Liver (tissue), 9 donors: ENCODE results near the gene KIAA1217. TPM values are rescaled to one million over a fixed set of nuclear protein-coding genes. Genes with fewer than 3 reads are reported as not detected.
A peak's percentile ranks its signal among the peaks of the same experiment; 100 is the strongest.
"Not testable (repeated sequence)": the region's sequence is repeated elsewhere in the genome, so short reads cannot be mapped to it uniquely, and the experiment has no call there.

Experiments used
- DNase-seq: peaks from one replicate; pipeline ENCODE4 v3.0.0-alpha.2; 2017; ENCODE audit warnings: low spot score
- H3K27ac ChIP-seq, 2 donors: one replicate each; pipeline ENCODE4 v1.7.0; 2013; ENCODE audit warnings: inconsistent platforms in 2 of 2, low read length in 2 of 2, control low read depth in 1 of 2, low read depth in 1 of 2, mild to moderate bottlenecking in 1 of 2
- H3K27me3 ChIP-seq, 4 donors: one replicate each; pipeline versions ENCODE4 v1.6.1 to v1.7.0; 2013; ENCODE audit warnings: low read length in 3 of 4, inconsistent platforms in 1 of 4, mild to moderate bottlenecking in 1 of 4, moderate library complexity in 1 of 4; ENCODE audit not compliant: control insufficient read depth in 4 of 4, insufficient read depth in 4 of 4
- H3K36me3 ChIP-seq, 4 donors: one replicate each; pipeline versions ENCODE4 v1.6.1 to v1.7.0; 2013; ENCODE audit warnings: low read length in 3 of 4, mild to moderate bottlenecking in 3 of 4, low read depth in 1 of 4, moderate library complexity in 1 of 4; ENCODE audit not compliant: control insufficient read depth in 4 of 4, insufficient read depth in 3 of 4
- H3K4me1 ChIP-seq, 4 donors: one replicate each; pipeline versions ENCODE4 v1.6.1 to v1.7.0; 2013; ENCODE audit warnings: low read length in 3 of 4, mild to moderate bottlenecking in 3 of 4, moderate library complexity in 1 of 4; ENCODE audit not compliant: control insufficient read depth in 4 of 4, insufficient read depth in 4 of 4
- H3K4me3 ChIP-seq, 3 donors: one replicate each; pipeline versions ENCODE4 v1.6.1 to v1.7.0; 2013; ENCODE audit warnings: low read length in 3 of 3, control low read depth in 1 of 3, low read depth in 1 of 3, mild to moderate bottlenecking in 1 of 3
- H3K9ac ChIP-seq, 2 donors: one replicate each; pipeline ENCODE4 v1.7.0; 2013; ENCODE audit warnings: low read length in 2 of 2, mild to moderate bottlenecking in 2 of 2, moderate library complexity in 2 of 2, control low read depth in 1 of 2, low read depth in 1 of 2
- H3K9me3 ChIP-seq, 4 donors: one replicate each; pipeline versions ENCODE4 v1.6.1 to v1.7.0; 2013; ENCODE audit warnings: low read length in 3 of 4; ENCODE audit not compliant: control insufficient read depth in 4 of 4
- ATF3 ChIP-seq: IDR thresholded peaks from 2 replicates; pipeline ENCODE4 v1.6.1; 2016; ENCODE audit warnings: antibody characterized with exemption
- CTCF ChIP-seq: fragments of 150-350 bp; IDR thresholded peaks from 2 replicates; pipeline ENCODE4 v1.5.1; 2017; ENCODE audit warnings: improper control_type of control experiment, low read depth, low read length; ENCODE audit not compliant: missing input control
- EGR1 ChIP-seq, 2 donors: IDR thresholded peaks; 2 replicates each; pipeline ENCODE4 v1.6.1; 2016 to 2018; ENCODE audit warnings: antibody characterized with exemption in 2 of 2, low read depth in 2 of 2
- FOXA2 ChIP-seq: IDR thresholded peaks from 2 replicates; pipeline ENCODE4 v1.6.1; 2016; ENCODE audit warnings: antibody characterized with exemption
- GABPA ChIP-seq, 2 donors: IDR thresholded peaks in 1 of 2; conservative IDR thresholded peaks in 1 of 2; 2 replicates each; pipeline ENCODE4 v1.6.1; 2016; ENCODE audit warnings: antibody characterized with exemption in 2 of 2, mild to moderate bottlenecking in 1 of 2, moderate library complexity in 1 of 2
- HNF4A ChIP-seq, 2 donors: conservative IDR thresholded peaks; 2 replicates each; pipeline ENCODE4 v1.6.1; 2016; ENCODE audit warnings: antibody characterized with exemption in 2 of 2, mild to moderate bottlenecking in 2 of 2
- HNF4G ChIP-seq: IDR thresholded peaks from 2 replicates; pipeline ENCODE4 v1.6.1; 2016; ENCODE audit warnings: antibody characterized with exemption
- JUND ChIP-seq, 2 donors: IDR thresholded peaks; 2 replicates each; pipeline ENCODE4 v1.6.1; 2016; ENCODE audit warnings: antibody characterized with exemption in 2 of 2
- MAX ChIP-seq: IDR thresholded peaks from 2 replicates; pipeline ENCODE4 v1.6.1; 2016; ENCODE audit warnings: antibody characterized with exemption
- NR2F2 ChIP-seq: IDR thresholded peaks from 2 replicates; pipeline ENCODE4 v1.6.1; 2016; ENCODE audit warnings: antibody characterized with exemption
- RAD21 ChIP-seq, 2 donors: IDR thresholded peaks; 2 replicates each; pipeline ENCODE4 v1.6.1; 2016; ENCODE audit warnings: antibody characterized with exemption in 2 of 2, mild to moderate bottlenecking in 2 of 2
- REST ChIP-seq: IDR thresholded peaks from 2 replicates; pipeline ENCODE4 v1.6.1; 2016; ENCODE audit warnings: antibody characterized with exemption, mild to moderate bottlenecking
- RXRA ChIP-seq, 2 donors: IDR thresholded peaks; 2 replicates each; pipeline ENCODE4 v1.6.1; 2017 to 2018; ENCODE audit warnings: antibody characterized with exemption in 2 of 2, mild to moderate bottlenecking in 1 of 2
- TAF1 ChIP-seq: conservative IDR thresholded peaks from 2 replicates; pipeline ENCODE4 v1.6.1; 2016; ENCODE audit warnings: antibody characterized with exemption, mild to moderate bottlenecking
- YY1 ChIP-seq: IDR thresholded peaks from 2 replicates; pipeline ENCODE4 v1.6.1; 2016; ENCODE audit warnings: antibody characterized with exemption, mild to moderate bottlenecking
- WGBS: extraction: QIAGEN DNeasy Blood & Tissue Kit; methylation state at CpG from one replicate; pipeline ENCODE4 v1.1.7; 2013; 5-methylcytosine and 5-hydroxymethylcytosine counted together
- polyA plus RNA-seq, 2 donors: library from polyadenylated mRNA; stranded (reverse) in 1 of 2; unstranded in 1 of 2; fragments of 200-250 nt in 1 of 2; fragments of >200 nt in 1 of 2; fragmentation: Nextera tagmentation in 1 of 2; extraction: Ambion mirVana in 1 of 2; gene quantifications; one replicate each; pipeline versions ENCODE4 v1.2.1 to v1.2.3, GENCODE V29; 2013 to 2015
- total RNA-seq, 2 donors: library from RNA; depleted of rRNA; stranded (reverse); fragments of >200 nt; gene quantifications; one replicate each; pipeline ENCODE4 v1.2.3, GENCODE V29; 2014
- donor health status: healthy.
- donor health status: healthy.
- donor health status: healthy.
- donor health status: healthy.
- donor health status: healthy.

Gene KIAA1217
- total and polyA plus RNA-seq, 4 donors = 4.5 to 12.8 (median 6.8) TPM

GRCh38 chr10:24481241-24481640 lies 272.3 kb downstream of the KIAA1217 start (continued):
- TF ChIP-seq ATF3 (no peak), FOXA2 (no peak), YY1 (no peak), NR2F2 (no peak), HNF4G (no peak), JUND (IDR thresholded peaks at IDR 0.05) (no peak), RXRA (IDR thresholded peaks at IDR 0.05) (no peak), GABPA (IDR thresholded peaks at IDR 0.05 in 1 of 2, conservative IDR thresholded peaks at IDR 0.05 in 1 of 2) (no peak), CTCF (no peak), EGR1 (IDR thresholded peaks at IDR 0.05; ENCODE audit: low read depth in 2 of 2) (no peak)

- not testable (repeated sequence) for H3K27me3 ChIP-seq, H3K27ac ChIP-seq, H3K4me1 ChIP-seq, H3K4me3 ChIP-seq, DNase-seq, H3K9ac ChIP-seq, H3K9me3 ChIP-seq
- H3K36me3 ChIP-seq = peaks cover 1 to 18% (median 10%) of the 10 kb centered on the region in 4 donors
Measured at GRCh38 chr10:24482713-24483112, 273.8 kb downstream of the KIAA1217 start.

- TF ChIP-seq HNF4G (no peak), RAD21 (IDR thresholded peaks at IDR 0.05) (no peak)
- H3K4me1 ChIP-seq = peaks cover 0 to 11% (median 2%) of the 10 kb centered on the region in 4 donors
- H3K4me3 ChIP-seq = no peak overlapping the region
- peak overlapping the region in 1 of 2 donors; percentile 21 for H3K27ac ChIP-seq
- peaks cover 1 to 18% (median 10%) of the 10 kb centered on the region in 4 donors for H3K36me3 ChIP-seq
- no peak for DNase-seq
- WGBS = 54% methylated on average over 3 of the region's 3 CpGs
- no peak overlapping the region for H3K9ac ChIP-seq
- H3K9me3 ChIP-seq = peaks cover 0 to 4% (median 0%) of the 10 kb centered on the region in 4 donors
- no peaks in the 10 kb centered on the region for H3K27me3 ChIP-seq
Measured at GRCh38 chr10:24483701-24484100, 274.8 kb downstream of the KIAA1217 start.

- Histone ChIP-seq H3K27me3 (no peaks in the 10 kb centered on the region), H3K9ac (no peak overlapping the region), H3K36me3 (peaks cover 1 to 17% (median 10%) of the 10 kb centered on the region in 4 donors), H3K9me3 (no peaks in the 10 kb centered on the region), H3K4me1 (peaks cover 0 to 13% (median 2%) of the 10 kb centered on the region in 4 donors), H3K27ac (no peak overlapping the region), H3K4me3 (no peak overlapping the region)
- TF ChIP-seq MAX = peak; percentile 20
- no peak for TF ChIP-seq REST
- no peak for TF ChIP-seq GABPA (IDR thresholded peaks at IDR 0.05 in 1 of 2, conservative IDR thresholded peaks at IDR 0.05 in 1 of 2)
- TF ChIP-seq NR2F2 = no peak
- TF ChIP-seq TAF1 = no peak
- TF ChIP-seq HNF4A (conservative IDR thresholded peaks at IDR 0.05) = peak in 1 of 2 donors; percentile 2
- no peak for DNase-seq
- 82% methylated on average over 3 of the region's 3 CpGs for WGBS
Measured at GRCh38 chr10:24484771-24485170, 275.8 kb downstream of the KIAA1217 start.
